K562 (cell line): ENCODE results near the gene DCLK2. TPM values are rescaled to one million over a fixed set of nuclear protein-coding genes. Genes with fewer than 3 reads are reported as not detected.
A peak's percentile ranks its signal among the peaks of the same experiment; 100 is the strongest.

ENCODE experiments used
- ATAC-seq: fragments of 200-7000 bp; cut with Tn5 transposase; 3 replicates; pipeline ENCODE4 v1.9.1; 2020; ENCODE audit warnings: moderate library complexity
- BruUV-seq: library from RNA; stranded (reverse); fragments of 400-500 nt; replicated peaks from 2 replicates; lab custom pipeline; 2021; lab: Mats Ljungman, UMichigan
- CTCF ChIA-PET: fragments of 300-600 bp; formaldehyde crosslinking; extraction: SDS; loops from one replicate; lab custom pipeline; 2021; ENCODE audit warnings: low intra/inter-chr PET ratio; lab: Yijun Ruan, JAX
- POLR2A ChIA-PET: fragments of 300-600, 350-650 bp; sonication (Branson Sonifier 250); formaldehyde crosslinking; extraction: SDS; loops from one replicate; lab custom pipeline; 2021; ENCODE audit warnings: antibody characterized with exemption, inconsistent platforms; lab: Yijun Ruan, JAX
- DNase-seq, 4 experiments: peaks; one replicate each; pipeline versions ENCODE4 v3.0.0 to v3.0.0-alpha.2; 2011 to 2018; ENCODE audit warnings: low spot score in 3 of 4, mixed read lengths in 3 of 4; ENCODE audit errors: extremely low read depth in 1 of 4
- FAIRE-seq: peaks from 2 replicates; lab custom pipeline; 2011; peaks lifted over from hg19 to GRCh38; lab: Jason Lieb, UNC
- H2AFZ ChIP-seq: 2 replicates; pipeline ENCODE4 v1.6.0; 2011; ENCODE audit warnings: low read depth, low read length, control low read depth, inconsistent platforms
- H3K27ac ChIP-seq: fragments of 200-600 bp; 3 replicates; pipeline ENCODE4 v1.8.0; 2011; ENCODE audit warnings: low read depth, mild to moderate bottlenecking, control low read depth, inconsistent platforms, low read length, moderate library complexity, mixed read lengths; ENCODE audit errors: extremely low read depth
- H3K27me3 ChIP-seq, 2 experiments: fragments of 300-600 bp in 1 of 2; 2 replicates in 1 of 2; 3 replicates in 1 of 2; pipeline versions ENCODE4 v1.6.0 to v1.8.0; 2011; ENCODE audit warnings: inconsistent platforms in 2 of 2, low read length in 2 of 2, mild to moderate bottlenecking in 1 of 2, mixed read lengths in 1 of 2, moderate library complexity in 1 of 2; ENCODE audit not compliant: control insufficient read depth in 2 of 2, insufficient read depth in 2 of 2
- H3K36me3 ChIP-seq: fragments of 300-600 bp; 3 replicates; pipeline ENCODE4 v1.8.0; 2011; ENCODE audit warnings: mild to moderate bottlenecking, low read length, inconsistent platforms; ENCODE audit not compliant: control insufficient read depth, insufficient read depth
- H3K4me1 ChIP-seq, 2 experiments: fragments of 200-600 bp in 1 of 2; replicated peaks in 1 of 2; 2 replicates in 1 of 2; 3 replicates in 1 of 2; pipeline versions ENCODE4 v1.5.1 to v1.8.0; 2011; ENCODE audit warnings: inconsistent platforms in 2 of 2, low read length in 2 of 2, mild to moderate bottlenecking in 1 of 2, mixed read lengths in 1 of 2, moderate library complexity in 1 of 2; ENCODE audit not compliant: control insufficient read depth in 2 of 2, insufficient read depth in 2 of 2
- H3K4me2 ChIP-seq: 2 replicates; pipeline ENCODE4 v1.6.1; 2011; ENCODE audit warnings: low read length, control low read depth, inconsistent platforms, mixed read lengths; ENCODE audit not compliant: insufficient read depth
- H3K4me3 ChIP-seq: fragments of 200-600 bp; sonication (generic), shearing (Covaris generic); 2 replicates; pipeline ENCODE4 v1.5.1; 2016; ENCODE audit warnings: control low read depth, inconsistent platforms
- H3K79me2 ChIP-seq: fragments of 200-600 bp; 3 replicates; pipeline ENCODE4 v1.8.0; 2011; ENCODE audit warnings: low read length, inconsistent platforms; ENCODE audit not compliant: control insufficient read depth, insufficient read depth
- H3K9ac ChIP-seq, 2 experiments: 2 replicates each; pipeline versions ENCODE4 v1.6.0 to v1.6.1; 2011; ENCODE audit warnings: low read depth in 2 of 2, low read length in 2 of 2, control low read depth in 1 of 2, inconsistent platforms in 1 of 2, mild to moderate bottlenecking in 1 of 2, mixed read lengths in 1 of 2; ENCODE audit not compliant: insufficient read depth in 1 of 2
- H3K9me1 ChIP-seq: one replicate; pipeline ENCODE4 v1.6.0; 2011; ENCODE audit warnings: inconsistent platforms, mild to moderate bottlenecking, low read length, moderate library complexity; ENCODE audit not compliant: control insufficient read depth, insufficient read depth
- H3K9me3 ChIP-seq: replicated peaks from 2 replicates; pipeline ENCODE4 v1.5.1; 2011; ENCODE audit warnings: low read depth, low read length, inconsistent platforms; ENCODE audit not compliant: control insufficient read depth, insufficient read depth
- H4K20me1 ChIP-seq: replicated peaks from 2 replicates; pipeline ENCODE4 v1.6.1; 2011; ENCODE audit warnings: low read length, inconsistent platforms, mixed read lengths; ENCODE audit not compliant: control insufficient read depth, insufficient read depth
- EHMT2 ChIP-seq: fragments of 450-650 bp; IDR thresholded peaks from 2 replicates; pipeline ENCODE4 v1.6.1; 2018; ENCODE audit warnings: antibody characterized with exemption
- EP300 ChIP-seq: IDR thresholded peaks from 2 replicates; pipeline ENCODE4 v1.6.1; 2012; ENCODE audit warnings: low read length, improper control_type of control experiment
- KLF10 ChIP-seq: fragments of 250-450 bp; sonication (Bioruptor Pico); IDR thresholded peaks from 2 replicates; pipeline ENCODE4 v1.6.1; 2021; ENCODE audit warnings: matching md5 sums
- POLR2B ChIP-seq: fragments of 450-650 bp; IDR thresholded peaks from 2 replicates; pipeline ENCODE4 v1.6.1; 2018; ENCODE audit warnings: low read depth; ENCODE audit not compliant: partially characterized antibody
- TEAD2 ChIP-seq: fragments of 450-650 bp; IDR thresholded peaks from 2 replicates; pipeline ENCODE4 v1.6.1; 2016; ENCODE audit warnings: missing genetic modification characterization, control low read depth, missing compliant biosample characterization
- ZFP1 ChIP-seq: fragments of 450-650 bp; formaldehyde crosslinking; IDR thresholded peaks from 2 replicates; pipeline ENCODE4 v1.4.0; 2020; ENCODE audit warnings: mild to moderate bottlenecking, mixed read lengths
- ZNF354B ChIP-seq: fragments of 250-450 bp; sonication (Bioruptor Pico); IDR thresholded peaks from 2 replicates; pipeline ENCODE4 v1.4.0; 2020
- ZNF76 ChIP-seq: fragments of 250-450 bp; sonication (Bioruptor Pico); IDR thresholded peaks from 2 replicates; pipeline ENCODE4 v1.4.0; 2020; ENCODE audit warnings: mild to moderate bottlenecking, moderate library complexity, borderline replicate concordance
- WGBS: fragments of 100-300 bp; shearing (Covaris generic); methylation state at CpG from one replicate; pipeline ENCODE4 v1.1.6; 2016; ENCODE audit warnings: low coverage, mixed read lengths; ENCODE audit not compliant: insufficient coverage; ENCODE audit errors: missing lambda C conversion rate; 5-methylcytosine and 5-hydroxymethylcytosine counted together
- in situ Hi-C: fragments of 300-500 bp; cut with MboI; formaldehyde crosslinking; loops from 4 replicates; pipeline ENCODE4 v1.15.0; 2018; ENCODE audit warnings: inconsistent platforms, mixed read lengths
- intact Hi-C: fragments of 100-400 bp; cut with micrococcal nuclease; formaldehyde crosslinking; loops from 2 replicates; pipeline ENCODE4 v1.14.2; 2022
- polyA plus RNA-seq, 8 experiments: library from polyadenylated mRNA; depleted of rRNA in 4 of 8; stranded (reverse) in 5 of 8; unstranded in 3 of 8; fragments of >200 nt; fragmentation: Nextera tagmentation in 2 of 8; fragmentation: Illumina TruSeq in 1 of 8; extraction: Ambion mirVana in 2 of 8; extraction: Trizol in 1 of 8; gene quantifications; 2 replicates each; pipeline versions ENCODE4 v1.2.1 to v1.2.3, GENCODE V29; 2011 to 2014; ENCODE audit warnings: inconsistent platforms in 1 of 8, missing spikeins in 1 of 8
- total RNA-seq, 7 experiments: library from RNA; depleted of rRNA in 6 of 7; stranded (reverse); fragments of >200 nt in 6 of 7; fragmentation: Illumina TruSeq in 2 of 7; extraction: Trizol in 2 of 7; gene quantifications; 2 replicates each; pipeline versions ENCODE4 v1.2.1 to v1.2.3, GENCODE V29; 2011 to 2021; ENCODE audit warnings: low replicate concordance in 1 of 7
- TF ChIP-seq, protein P1 (sequence below), 2 experiments: fragments of 150-350 bp in 1 of 2; IDR thresholded peaks; 2 replicates each; pipeline ENCODE4 v1.6.1; 2012 to 2016; ENCODE audit warnings: low read depth in 2 of 2, low read length in 2 of 2, mild to moderate bottlenecking in 1 of 2, moderate library complexity in 1 of 2
- TF ChIP-seq, protein P2 (sequence below): sonication (generic); formaldehyde crosslinking; IDR thresholded peaks from 2 replicates; pipeline ENCODE4 v1.8.0; 2023; ENCODE audit warnings: mild to moderate bottlenecking, missing genetic modification reagents

DCLK2 gene
- total and polyA plus RNA-seq, 9 of the 15 experiments (the other 6 are each of a cell fraction or from before 2014, with no cell fraction given): not detected

GRCh38 chr4:150164055-150164454 is 85.8 kb downstream of the DCLK2 start:
- no peak overlapping the region for H3K4me2 ChIP-seq
- CTCF ChIA-PET: no interaction called here

GRCh38 chr4:150164956-150165629 is 86.8 kb downstream of the DCLK2 start:
- Histone ChIP-seq H3K4me2 (no peak overlapping the region), H3K4me1 (no peaks in the 10 kb centered on the region), H3K9me1 (no peaks in the 10 kb centered on the region), H2AFZ (no peak overlapping the region), H3K9me3 (no peaks in the 10 kb centered on the region), H4K20me1 (no peaks in the 10 kb centered on the region), H3K27ac (no peak overlapping the region), H3K4me3 (no peak overlapping the region), H3K27me3 (0 out of 5 replicates have a peak, but pooled peaks cover 0 to 3% of the 10 kb centered on the region in 2 experiments), H3K9ac (no peak overlapping the region), H3K36me3 (no peaks in the 10 kb centered on the region), H3K79me2 (no peaks in the 10 kb centered on the region)
- intact Hi-C loops (no loop called here), in situ Hi-C loops (no loop called here)
- 0% methylated on average over 3 of the region's 3 CpGs for WGBS
- no peak for ATAC-seq
- POLR2A ChIA-PET: no interaction called here
- CTCF ChIA-PET: no interaction called here
- DNase-seq: no peak
- peak; percentile 35 for FAIRE-seq
- BruUV-seq: no TSS peak
- TF ChIP-seq KLF10 (CRISPR knock-in tag) (no peak), ZNF76 (CRISPR knock-in tag) (no peak), EP300 (no peak)
- TF ChIP-seq, protein P1, sequence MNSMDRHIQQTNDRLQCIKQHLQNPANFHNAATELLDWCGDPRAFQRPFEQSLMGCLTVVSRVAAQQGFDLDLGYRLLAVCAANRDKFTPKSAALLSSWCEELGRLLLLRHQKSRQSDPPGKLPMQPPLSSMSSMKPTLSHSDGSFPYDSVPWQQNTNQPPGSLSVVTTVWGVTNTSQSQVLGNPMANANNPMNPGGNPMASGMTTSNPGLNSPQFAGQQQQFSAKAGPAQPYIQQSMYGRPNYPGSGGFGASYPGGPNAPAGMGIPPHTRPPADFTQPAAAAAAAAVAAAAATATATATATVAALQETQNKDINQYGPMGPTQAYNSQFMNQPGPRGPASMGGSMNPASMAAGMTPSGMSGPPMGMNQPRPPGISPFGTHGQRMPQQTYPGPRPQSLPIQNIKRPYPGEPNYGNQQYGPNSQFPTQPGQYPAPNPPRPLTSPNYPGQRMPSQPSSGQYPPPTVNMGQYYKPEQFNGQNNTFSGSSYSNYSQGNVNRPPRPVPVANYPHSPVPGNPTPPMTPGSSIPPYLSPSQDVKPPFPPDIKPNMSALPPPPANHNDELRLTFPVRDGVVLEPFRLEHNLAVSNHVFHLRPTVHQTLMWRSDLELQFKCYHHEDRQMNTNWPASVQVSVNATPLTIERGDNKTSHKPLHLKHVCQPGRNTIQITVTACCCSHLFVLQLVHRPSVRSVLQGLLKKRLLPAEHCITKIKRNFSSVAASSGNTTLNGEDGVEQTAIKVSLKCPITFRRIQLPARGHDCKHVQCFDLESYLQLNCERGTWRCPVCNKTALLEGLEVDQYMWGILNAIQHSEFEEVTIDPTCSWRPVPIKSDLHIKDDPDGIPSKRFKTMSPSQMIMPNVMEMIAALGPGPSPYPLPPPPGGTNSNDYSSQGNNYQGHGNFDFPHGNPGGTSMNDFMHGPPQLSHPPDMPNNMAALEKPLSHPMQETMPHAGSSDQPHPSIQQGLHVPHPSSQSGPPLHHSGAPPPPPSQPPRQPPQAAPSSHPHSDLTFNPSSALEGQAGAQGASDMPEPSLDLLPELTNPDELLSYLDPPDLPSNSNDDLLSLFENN (IDR thresholded peaks at IDR 0.05; ENCODE audit: low read depth in 2 of 2, low read length in 2 of 2): no peak
- TF ChIP-seq, protein P2, sequence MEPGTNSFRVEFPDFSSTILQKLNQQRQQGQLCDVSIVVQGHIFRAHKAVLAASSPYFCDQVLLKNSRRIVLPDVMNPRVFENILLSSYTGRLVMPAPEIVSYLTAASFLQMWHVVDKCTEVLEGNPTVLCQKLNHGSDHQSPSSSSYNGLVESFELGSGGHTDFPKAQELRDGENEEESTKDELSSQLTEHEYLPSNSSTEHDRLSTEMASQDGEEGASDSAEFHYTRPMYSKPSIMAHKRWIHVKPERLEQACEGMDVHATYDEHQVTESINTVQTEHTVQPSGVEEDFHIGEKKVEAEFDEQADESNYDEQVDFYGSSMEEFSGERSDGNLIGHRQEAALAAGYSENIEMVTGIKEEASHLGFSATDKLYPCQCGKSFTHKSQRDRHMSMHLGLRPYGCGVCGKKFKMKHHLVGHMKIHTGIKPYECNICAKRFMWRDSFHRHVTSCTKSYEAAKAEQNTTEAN (CRISPR knock-in tag): no peak

More at GRCh38 chr4:150164055-150164454, 85.8 kb downstream of the DCLK2 start:
- no TSS peak for BruUV-seq
- no peak overlapping the region for H2AFZ ChIP-seq
- H3K36me3 ChIP-seq: no peaks in the 10 kb centered on the region
- H3K9ac ChIP-seq: no peak overlapping the region
- H3K4me1 ChIP-seq: no peaks in the 10 kb centered on the region
- H3K79me2 ChIP-seq: no peaks in the 10 kb centered on the region
- FAIRE-seq (no peak), ATAC-seq (no peak)
- H4K20me1 ChIP-seq: no peaks in the 10 kb centered on the region
- no peaks in the 10 kb centered on the region for H3K9me3 ChIP-seq
- H3K27me3 ChIP-seq: peaks cover 0 to 3% of the 10 kb centered on the region in 2 experiments; a peak in 1 of 5 replicates
- no peak overlapping the region for H3K4me3 ChIP-seq
- intact Hi-C loops: no loop called here
- no peak overlapping the region for H3K27ac ChIP-seq
- POLR2A ChIA-PET: no interaction called here
- no peaks in the 10 kb centered on the region for H3K9me1 ChIP-seq
- TF ChIP-seq ZFP1 (CRISPR knock-in tag) (no peak), ZNF354B (CRISPR knock-in tag) (no peak), EHMT2 (no peak), POLR2B (no peak), TEAD2 (tag) (no peak)
- TF ChIP-seq, all 486 proteins: peak for 0
- in situ Hi-C loops: no loop called here
- no peak for DNase-seq
